Activated gamma-delta T cell treated with anti-CD3 and anti-CD28 coated beads, Interleukin-2, amount 50 U/mL, for 16 hours (primary cell): ENCODE results near the gene CYB5A.

Experiments
- DNase-seq: peaks from one replicate; pipeline ENCODE4 v3.0.0-alpha.2; 2020; ENCODE audit warnings: low read depth

Gene CYB5A

DNA sequence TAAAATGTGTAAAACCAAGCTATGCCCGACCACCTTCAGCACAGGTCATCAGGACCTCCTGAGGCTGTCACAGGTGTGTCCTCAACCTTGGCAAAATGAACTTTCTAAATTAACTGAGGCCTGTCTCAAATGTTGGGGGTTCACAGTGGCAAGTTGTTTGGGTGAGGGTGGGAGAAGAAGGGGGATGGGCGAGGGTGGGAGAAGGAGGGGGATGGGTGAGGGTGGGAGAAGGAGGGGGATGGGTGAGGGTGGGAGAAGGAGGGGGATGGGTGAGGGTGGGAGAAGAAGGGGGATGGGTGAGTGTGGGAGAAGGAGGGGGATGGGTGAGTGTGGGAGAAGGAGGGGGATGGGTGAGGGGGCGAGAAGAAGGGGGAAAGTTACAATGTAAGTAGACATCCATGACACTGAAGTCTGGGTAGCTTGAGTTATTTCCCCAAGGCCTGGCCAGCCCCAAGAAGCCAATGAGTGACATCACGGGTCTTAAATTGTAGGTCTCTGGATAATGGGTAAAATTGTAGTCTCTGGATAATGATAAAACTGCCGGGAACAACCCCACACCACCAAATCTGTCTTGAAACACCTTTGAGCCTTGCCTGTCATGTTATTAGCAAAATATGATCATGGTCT lies 87.1 kb downstream of the CYB5A start:
- DNase-seq: no peak

DNA sequence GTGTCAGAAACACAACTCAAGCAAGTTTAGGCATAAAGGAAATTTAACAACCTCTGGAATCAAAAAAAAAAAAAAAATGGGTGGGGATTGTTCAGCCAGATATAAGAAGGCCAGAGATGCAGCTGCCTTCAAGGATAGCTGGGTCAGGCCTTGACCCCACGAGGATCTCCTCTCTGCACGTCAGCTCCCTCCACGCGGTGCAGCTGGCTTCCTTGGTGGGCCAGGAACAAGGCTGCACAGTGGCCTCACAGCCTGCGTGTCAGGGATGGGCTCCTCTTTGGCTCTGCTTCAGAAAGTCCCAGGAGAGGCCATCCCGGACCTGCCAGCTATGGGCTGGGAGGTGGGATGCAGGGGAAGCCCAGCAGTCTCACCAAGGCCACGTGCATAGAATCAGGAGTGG lies 88.0 kb downstream of the CYB5A start:
- DNase-seq: no peak
